Spinal cord (tissue), 10 donors: Measurements from ENCODE around the gene VPS37D. TPM values are rescaled to one million over a fixed set of nuclear protein-coding genes. Genes with fewer than 3 reads are reported as not detected.
A peak's percentile ranks its signal among the peaks of the same experiment; 100 is the strongest.
"Not testable (repeated sequence)": the region's sequence is repeated elsewhere in the genome, so short reads cannot be mapped to it uniquely, and the experiment has no call there.

Source experiments
- DNase-seq, 6 donors: peaks; one replicate each; pipeline versions ENCODE4 v3.0.0 to v3.0.0-alpha.2; 2013 to 2015; ENCODE audit warnings: low spot score in 6 of 6, low read depth in 4 of 6
- H3K27ac ChIP-seq: one replicate; pipeline ENCODE4 v1.5.1; 2013; ENCODE audit warnings: low read depth, low read length, control low read depth
- H3K27me3 ChIP-seq: one replicate; pipeline ENCODE4 v1.6.1; 2013; ENCODE audit warnings: low read length; ENCODE audit not compliant: control insufficient read depth, insufficient read depth
- H3K36me3 ChIP-seq: one replicate; pipeline ENCODE4 v1.6.1; 2013; ENCODE audit warnings: low read length; ENCODE audit not compliant: control insufficient read depth, insufficient read depth
- H3K4me1 ChIP-seq: one replicate; pipeline ENCODE4 v1.6.1; 2013; ENCODE audit warnings: low read length; ENCODE audit not compliant: control insufficient read depth, insufficient read depth
- H3K4me3 ChIP-seq: one replicate; pipeline ENCODE4 v1.5.1; 2013; ENCODE audit warnings: low read depth, low read length, control low read depth
- H3K9me3 ChIP-seq: one replicate; pipeline ENCODE4 v1.6.1; 2013; ENCODE audit warnings: low read length; ENCODE audit not compliant: control insufficient read depth, insufficient read depth
- WGBS: methylation state at CpG from one replicate; pipeline ENCODE4 v1.1.5; 2013; ENCODE audit warnings: missing lambda C conversion rate; ENCODE audit not compliant: insufficient coverage; 5-methylcytosine and 5-hydroxymethylcytosine counted together
- polyA plus RNA-seq, 2 donors: library from polyadenylated mRNA; unstranded; fragments of 120-200 nt; gene quantifications; one replicate each; pipeline ENCODE4 v1.2.1, GENCODE V29; 2013; ENCODE audit not compliant: insufficient read length in 2 of 2
- total RNA-seq, 2 donors: library from RNA; depleted of rRNA in 1 of 2; stranded (reverse); fragments of 120-200 nt in 1 of 2; fragments of >200 nt in 1 of 2; gene quantifications; one replicate each; pipeline versions ENCODE4 v1.2.3 to v1.2.4, GENCODE V29; 2013 to 2014
- donor health status: healthy.

The VPS37D gene
- total and polyA plus RNA-seq, 4 donors = 8.9 to 29.2 (median 21.0) TPM

GRCh38 chr7:73712773-73713172 is 45.1 kb downstream of the VPS37D start:
- no peak for DNase-seq
- Histone ChIP-seq H3K9me3 (no peaks in the 10 kb centered on the region), H3K4me3 (no peak overlapping the region), H3K36me3 (peaks cover 32% of the 10 kb centered on the region), H3K27ac (no peak overlapping the region), H3K4me1 (peaks cover 8% of the 10 kb centered on the region), H3K27me3 (no peaks in the 10 kb centered on the region)
- no CpG with 5 or more reads among the region's 1 CpG for WGBS

- H3K27me3 ChIP-seq, H3K27ac ChIP-seq, H3K4me3 ChIP-seq, DNase-seq, H3K9me3 ChIP-seq: not testable (repeated sequence)
- 95% methylated on average over 5 of the region's 6 CpGs for WGBS
- peaks cover 29% of the 10 kb centered on the region for H3K36me3 ChIP-seq
- peaks cover 13% of the 10 kb centered on the region for H3K4me1 ChIP-seq
These were observed 45.7 kb downstream of the VPS37D start for GRCh38 chr7:73713319-73713718.

GRCh38 chr7:73715648-73716317 is 48.2 kb downstream of the VPS37D start:
- Histone ChIP-seq H3K27me3 (no peaks in the 10 kb centered on the region), H3K9me3 (no peaks in the 10 kb centered on the region), H3K36me3 (peaks cover 14% of the 10 kb centered on the region), H3K27ac (no peak overlapping the region), H3K4me1 (peaks cover 29% of the 10 kb centered on the region), H3K4me3 (no peak overlapping the region)
- 77% methylated on average over 11 of the region's 16 CpGs for WGBS
- DNase-seq = no peak

GRCh38 chr7:73716318-73716890 is 48.8 kb downstream of the VPS37D start:
- H3K27me3 ChIP-seq = no peaks in the 10 kb centered on the region
- no peaks in the 10 kb centered on the region for H3K9me3 ChIP-seq
- no peak for DNase-seq
- H3K36me3 ChIP-seq = peaks cover 14% of the 10 kb centered on the region
- no peak overlapping the region for H3K4me3 ChIP-seq
- H3K4me1 ChIP-seq = peaks cover 34% of the 10 kb centered on the region
- 78% methylated on average over 4 of the region's 4 CpGs for WGBS
- no peak overlapping the region for H3K27ac ChIP-seq

- no peaks in the 10 kb centered on the region for H3K27me3 ChIP-seq
- H3K9me3 ChIP-seq = no peaks in the 10 kb centered on the region
- H3K4me1 ChIP-seq = peaks cover 41% of the 10 kb centered on the region
- peak in 1 of 6 donors; percentile 37 for DNase-seq
- no peak overlapping the region for H3K27ac ChIP-seq
- H3K36me3 ChIP-seq = peaks cover 11% of the 10 kb centered on the region
- WGBS = 85% methylated on average over 5 of the region's 13 CpGs
- H3K4me3 ChIP-seq = no peak overlapping the region
These were observed 49.6 kb downstream of the VPS37D start for GRCh38 chr7:73717025-73717807.

GRCh38 chr7:73717991-73718405 is 50.4 kb downstream of the VPS37D start:
- no peak overlapping the region for H3K27ac ChIP-seq
- H3K27me3 ChIP-seq = no peaks in the 10 kb centered on the region
- H3K4me3 ChIP-seq = no peak overlapping the region
- 78% methylated on average over 10 of the region's 10 CpGs for WGBS
- peaks cover 41% of the 10 kb centered on the region for H3K4me1 ChIP-seq
- H3K36me3 ChIP-seq = peaks cover 11% of the 10 kb centered on the region
- no peak for DNase-seq
- no peaks in the 10 kb centered on the region for H3K9me3 ChIP-seq

GRCh38 chr7:73718438-73718881 is 50.8 kb downstream of the VPS37D start:
- Histone ChIP-seq H3K36me3 (peaks cover 11% of the 10 kb centered on the region), H3K27me3 (no peaks in the 10 kb centered on the region), H3K4me3 (peak overlapping the region; percentile 60), H3K4me1 (peaks cover 41% of the 10 kb centered on the region), H3K9me3 (no peaks in the 10 kb centered on the region), H3K27ac (no peak overlapping the region)
- no peak for DNase-seq
- WGBS = 48% methylated on average over 2 of the region's 9 CpGs

- WGBS = under 1% methylated on average over 63 of the region's 96 CpGs
- Histone ChIP-seq H3K27me3 (no peaks in the 10 kb centered on the region), H3K4me1 (peaks cover 41% of the 10 kb centered on the region), H3K36me3 (peaks cover 11% of the 10 kb centered on the region), H3K27ac (no peak within 1 kb of the TSS), H3K4me3 (peak within 1 kb of the TSS; percentile 60), H3K9me3 (no peaks in the 10 kb centered on the region)
- peak in 2 of 6 donors; percentile 85 to 87 for DNase-seq
These were observed 51.5 kb downstream of the VPS37D start, which contains the start of gene STX1A for GRCh38 chr7:73718905-73719805. STX1A (minus strand) TSS chr7:73719669; CDS start chr7:73719631, 38 bp downstream.

GRCh38 chr7:73719806-73720169 is 52.2 kb downstream of the VPS37D start:
- no peak for DNase-seq
- WGBS = 29% methylated on average over 3 of the region's 16 CpGs
- H3K36me3 ChIP-seq = peaks cover 11% of the 10 kb centered on the region
- H3K27me3 ChIP-seq = no peaks in the 10 kb centered on the region
- H3K4me3 ChIP-seq = peak overlapping the region; percentile 37
- peaks cover 41% of the 10 kb centered on the region for H3K4me1 ChIP-seq
- no peak overlapping the region for H3K27ac ChIP-seq
- H3K9me3 ChIP-seq = no peaks in the 10 kb centered on the region
